ENCODE data around the gene FDX2.

FDX2 gene

GRCh38 chr19:10321874-10322835, 6.3 kb upstream of the FDX2 start:
- H3K4me1 ChIP-seq (ENCODE audit: insufficient read depth, low read length) = no peaks in the 10 kb centered on the region
- no peak overlapping the region for H3K9ac ChIP-seq (ENCODE audit: low read depth, low read length)
- H3K36me3 ChIP-seq (ENCODE audit: insufficient read depth, low read length) = peaks cover 16% of the 10 kb centered on the region

GRCh38 chr19:10321417-10321797, 5.6 kb upstream of the FDX2 start:
- Histone ChIP-seq H3K9me3 (ENCODE audit: control insufficient read depth, insufficient read depth, low read length) (no peaks in the 10 kb centered on the region), H3K4me1 (ENCODE audit: insufficient read depth, low read length) (no peaks in the 10 kb centered on the region), H3K36me3 (ENCODE audit: insufficient read depth, low read length) (peaks cover 16% of the 10 kb centered on the region), H3K9ac (ENCODE audit: low read depth, low read length) (no peak overlapping the region)

More at GRCh38 chr19:10321874-10322835, 6.3 kb upstream of the FDX2 start:
- H3K9me3 ChIP-seq (ENCODE audit: control insufficient read depth, insufficient read depth, low read length) = no peaks in the 10 kb centered on the region

- Histone ChIP-seq H3K9me3 (ENCODE audit: control insufficient read depth, insufficient read depth, low read length) (no peaks in the 10 kb centered on the region), H3K9ac (ENCODE audit: low read depth, low read length) (no peak overlapping the region), H3K36me3 (ENCODE audit: insufficient read depth, low read length) (peaks cover 16% of the 10 kb centered on the region), H3K4me1 (ENCODE audit: insufficient read depth, low read length) (no peaks in the 10 kb centered on the region)
Measured at GRCh38 chr19:10320602-10321416, 5.0 kb upstream of the FDX2 start.

- Histone ChIP-seq H3K36me3 (ENCODE audit: insufficient read depth, low read length) (peaks cover 16% of the 10 kb centered on the region), H3K9me3 (ENCODE audit: control insufficient read depth, insufficient read depth, low read length) (no peaks in the 10 kb centered on the region), H3K4me1 (ENCODE audit: insufficient read depth, low read length) (no peaks in the 10 kb centered on the region), H3K9ac (ENCODE audit: low read depth, low read length) (no peak overlapping the region)
Measured at GRCh38 chr19:10318807-10319682, 3.2 kb upstream of the FDX2 start.

GRCh38 chr19:10317857-10318462, 2.1 kb upstream of the FDX2 start:
- Histone ChIP-seq H3K36me3 (ENCODE audit: insufficient read depth, low read length) (peaks cover 16% of the 10 kb centered on the region), H3K4me1 (ENCODE audit: insufficient read depth, low read length) (no peaks in the 10 kb centered on the region), H3K9me3 (ENCODE audit: control insufficient read depth, insufficient read depth, low read length) (no peaks in the 10 kb centered on the region), H3K9ac (ENCODE audit: low read depth, low read length) (no peak overlapping the region)

GRCh38 chr19:10317045-10317856, 1.4 kb upstream of the FDX2 start:
- no peaks in the 10 kb centered on the region for H3K9me3 ChIP-seq (ENCODE audit: control insufficient read depth, insufficient read depth, low read length)
- H3K4me1 ChIP-seq (ENCODE audit: insufficient read depth, low read length) = no peaks in the 10 kb centered on the region
- peaks cover 13% of the 10 kb centered on the region for H3K36me3 ChIP-seq (ENCODE audit: insufficient read depth, low read length)
- H3K9ac ChIP-seq (ENCODE audit: low read depth, low read length) = no peak overlapping the region

GRCh38 chr19:10316229-10317044, 622 bp upstream of the FDX2 start:
- Histone ChIP-seq H3K9ac (ENCODE audit: low read depth, low read length) (no peak overlapping the region), H3K36me3 (ENCODE audit: insufficient read depth, low read length) (peaks cover 7% of the 10 kb centered on the region), H3K4me1 (ENCODE audit: insufficient read depth, low read length) (no peaks in the 10 kb centered on the region), H3K9me3 (ENCODE audit: control insufficient read depth, insufficient read depth, low read length) (no peaks in the 10 kb centered on the region)

GRCh38 chr19:10309423-10309822, 6.4 kb downstream of the FDX2 start, which contains the start of gene ZGLP1:
Gene ZGLP1 (minus strand): TSS chr19:10309815.
- Histone ChIP-seq H3K9ac (ENCODE audit: low read depth, low read length) (no peak within 1 kb of the TSS), H3K36me3 (ENCODE audit: insufficient read depth, low read length) (no peaks in the 10 kb centered on the region), H3K9me3 (ENCODE audit: control insufficient read depth, insufficient read depth, low read length) (no peaks in the 10 kb centered on the region), H3K4me1 (ENCODE audit: insufficient read depth, low read length) (peaks cover 5% of the 10 kb centered on the region; the same call in 1 of the 2 replicates)

- Histone ChIP-seq H3K4me1 (ENCODE audit: insufficient read depth, low read length) (peaks cover 5% of the 10 kb centered on the region; the same call in 1 of the 2 replicates), H3K36me3 (ENCODE audit: insufficient read depth, low read length) (no peaks in the 10 kb centered on the region), H3K9me3 (ENCODE audit: control insufficient read depth, insufficient read depth, low read length) (no peaks in the 10 kb centered on the region), H3K9ac (ENCODE audit: low read depth, low read length) (no peak overlapping the region)
Measured at GRCh38 chr19:10306327-10306726, 9.5 kb downstream of the FDX2 start.

- H3K9ac ChIP-seq (ENCODE audit: low read depth, low read length) = no peak overlapping the region
- H3K4me1 ChIP-seq (ENCODE audit: insufficient read depth, low read length) = peaks cover 5% of the 10 kb centered on the region; the same call in 1 of the 2 replicates
- no peaks in the 10 kb centered on the region for H3K9me3 ChIP-seq (ENCODE audit: control insufficient read depth, insufficient read depth, low read length)
- no peaks in the 10 kb centered on the region for H3K36me3 ChIP-seq (ENCODE audit: insufficient read depth, low read length)
Measured at GRCh38 chr19:10305139-10305806, 10.5 kb downstream of the FDX2 start.

- H3K9ac ChIP-seq (ENCODE audit: low read depth, low read length) = no peak overlapping the region
- H3K4me1 ChIP-seq (ENCODE audit: insufficient read depth, low read length) = no peaks in the 10 kb centered on the region
Measured at GRCh38 chr19:10299545-10300458, 16.0 kb downstream of the FDX2 start.

More at GRCh38 chr19:10299545-10300458, 16.0 kb downstream of the FDX2 start:
- no peaks in the 10 kb centered on the region for H3K36me3 ChIP-seq (ENCODE audit: insufficient read depth, low read length)
- H3K9me3 ChIP-seq (ENCODE audit: control insufficient read depth, insufficient read depth, low read length) = no peaks in the 10 kb centered on the region
